ENCODE measurements around the gene CA5A. TPM values are rescaled to one million over a fixed set of nuclear protein-coding genes. Genes with fewer than 3 reads are reported as not detected.

CA5A gene
- total RNA-seq (2022; extraction: Qiagen RNA extraction; ENCODE audit: low read depth) = not detected in 5 replicates

DNA sequence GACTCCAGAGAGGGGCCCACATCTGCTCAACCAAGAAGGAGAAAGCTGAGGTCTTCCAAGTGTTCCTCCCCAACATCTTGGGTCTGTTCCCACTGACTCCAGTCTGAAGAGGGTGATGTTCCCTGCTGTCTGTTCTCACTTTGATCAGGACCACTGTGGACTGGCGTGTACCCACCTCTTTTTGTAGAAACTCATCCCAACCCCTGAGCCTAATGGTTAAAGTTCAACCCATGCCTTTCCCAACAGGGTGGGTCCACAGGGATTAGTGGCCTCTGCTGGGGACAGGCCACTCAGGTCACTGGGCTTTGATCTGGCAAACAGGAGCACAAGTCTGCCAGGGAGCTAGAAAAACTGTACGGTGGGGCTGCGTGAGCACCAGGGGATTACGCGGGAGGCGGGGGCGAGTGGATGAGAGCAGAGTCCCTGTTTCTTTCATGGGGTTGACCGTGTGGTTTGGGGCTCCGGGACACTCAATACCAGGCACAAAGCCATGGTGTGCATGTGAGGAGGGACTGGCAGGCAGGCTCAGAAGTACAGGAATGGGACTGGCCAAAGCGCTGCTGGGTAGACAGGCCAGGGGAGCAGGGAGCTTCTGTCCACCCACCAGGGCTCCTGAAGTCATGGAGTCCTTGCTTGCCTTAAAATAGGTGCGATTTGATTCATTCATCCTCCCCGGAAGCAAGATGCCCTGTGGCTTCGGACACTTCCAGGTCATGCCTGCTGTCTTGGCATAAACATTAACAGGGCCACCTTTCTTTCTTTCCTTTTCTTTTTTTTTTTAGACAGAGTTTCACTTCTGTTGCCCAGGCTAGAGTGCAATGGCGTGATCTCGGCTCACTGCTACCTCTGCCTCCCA lies at the start of gene CA5A:
Gene CA5A (minus strand): TSS at position 155 of the 856 bp plus-strand sequence. CDS start 79 bp downstream, at position 76.

DNA sequence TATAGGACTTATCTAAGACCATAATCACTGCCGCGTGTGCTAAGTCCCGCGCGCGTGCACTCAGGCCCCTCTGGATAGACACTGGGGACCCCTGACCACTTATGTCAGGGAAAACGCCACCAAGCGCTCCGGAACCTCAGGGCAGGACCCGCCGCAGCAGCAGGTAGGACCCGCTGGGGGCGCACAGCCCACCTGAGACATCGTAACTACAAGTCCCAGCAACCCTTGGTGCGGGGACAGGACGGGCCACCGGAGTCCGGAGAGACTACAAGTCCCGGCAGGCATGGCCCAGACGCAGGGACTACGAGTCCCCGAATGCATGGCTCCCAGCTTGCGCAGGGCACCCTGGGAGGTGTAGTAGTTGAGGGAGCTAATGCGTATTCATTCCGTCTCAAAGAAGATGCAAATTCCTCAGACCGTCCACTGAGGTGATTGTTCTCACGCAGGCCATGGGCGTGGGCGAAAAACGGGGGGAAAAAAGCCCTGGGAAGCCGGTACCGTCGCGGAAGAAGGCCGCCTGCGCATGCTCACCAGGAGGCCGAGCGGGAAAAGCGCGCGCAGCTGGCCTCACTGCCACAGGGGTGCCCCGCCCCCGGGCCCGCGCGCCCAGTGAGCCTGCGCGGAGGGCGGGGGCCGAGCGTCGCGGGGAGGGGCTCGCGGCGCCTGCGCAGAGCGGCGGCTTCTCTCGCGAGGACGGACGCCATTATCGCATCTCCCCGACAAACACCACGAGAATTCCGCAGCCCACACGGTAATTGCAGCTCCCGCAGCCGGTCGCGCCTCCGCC lies 14.6 kb upstream of the CA5A start, which contains the start of gene BANP:
Gene BANP (plus strand): TSS at position 670 of the 787 bp plus-strand sequence. CDS start 23,682 bp downstream, outside the sequence.

DNA sequence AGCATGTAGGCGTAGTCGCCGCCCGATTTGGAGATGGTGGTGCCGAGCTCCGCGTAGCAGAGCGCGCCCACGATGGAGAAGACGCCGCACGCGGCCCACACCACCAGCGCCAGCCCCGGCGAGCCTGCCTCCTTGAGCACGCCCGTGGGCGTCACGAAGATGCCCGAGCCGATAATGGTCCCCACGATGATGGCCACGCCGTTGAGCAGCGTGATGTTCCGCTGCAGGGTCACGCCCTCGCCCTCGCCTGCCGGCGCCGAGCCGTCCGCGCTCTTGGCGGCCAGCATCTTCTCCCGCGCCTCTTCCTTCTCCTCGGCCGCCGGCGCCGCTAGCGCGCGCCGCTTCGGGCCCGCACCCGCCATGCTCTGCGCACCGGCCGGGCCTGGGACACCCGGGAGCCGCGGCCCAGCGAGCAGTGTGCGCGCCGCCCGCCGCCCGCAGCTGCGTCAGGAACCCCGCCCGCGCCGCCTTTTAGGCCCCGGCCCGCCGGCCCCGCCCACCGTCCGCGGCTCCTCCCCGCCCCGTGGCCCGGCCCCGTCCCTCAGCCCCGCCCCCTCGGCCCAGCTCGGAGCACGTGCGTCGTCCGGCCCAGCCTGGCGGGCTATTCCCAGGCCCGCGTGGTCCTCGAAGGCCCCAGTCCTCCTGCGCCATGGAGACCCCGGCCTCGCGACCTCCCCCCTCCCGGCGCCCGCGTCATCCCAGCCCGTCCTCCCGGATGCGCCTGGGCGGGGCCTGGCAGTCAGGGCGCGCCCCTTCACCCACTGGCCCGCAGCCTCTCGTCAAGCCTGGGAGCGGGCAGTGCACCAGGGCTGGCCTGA lies 67.1 kb downstream of the CA5A start, which contains the start of gene SLC7A5:
Gene SLC7A5 (minus strand): TSS at position 447 of the 818 bp plus-strand sequence. CDS start 85 bp downstream, at position 362.

Other genes starting within 250 kb of the CA5A start
- 33.8 to 44.1 TPM (median 39.2 TPM) in 5 replicates for gene KLHDC4, start 170.5 kb downstream of the CA5A start, total RNA-seq (2022; extraction: Qiagen RNA extraction; ENCODE audit: low read depth)
- 713 to 1,009 TPM (median 915 TPM) in 5 replicates for gene SLC7A5, start 67.0 kb downstream of the CA5A start, total RNA-seq (2022; extraction: Qiagen RNA extraction; ENCODE audit: low read depth)
- 14.2 to 18.8 TPM (median 16.1 TPM) in 5 replicates for gene BANP, start 14.9 kb upstream of the CA5A start, total RNA-seq (2022; extraction: Qiagen RNA extraction; ENCODE audit: low read depth)